MM.1S (cell line): ENCODE results near the gene TNFSF8.

ENCODE experiments used
- CTCF ChIP-seq: fragments of 300-600 bp; sonication (generic); IDR thresholded peaks from 2 replicates; pipeline ENCODE4 v1.5.1; 2016; ENCODE audit warnings: antibody characterized with exemption, low read length, mixed read lengths
- EZH2 ChIP-seq: fragments of 300-600 bp; sonication (generic); optimal IDR thresholded peaks from 2 replicates; pipeline ENCODE3; 2017; ENCODE audit warnings: low read depth, mild to moderate bottlenecking, antibody characterized with exemption, low read length, mixed read lengths
- EZH2phosphoT487 ChIP-seq: fragments of 300-600 bp; sonication (generic); IDR thresholded peaks from 2 replicates; pipeline ENCODE4 v1.6.1; 2018; ENCODE audit warnings: antibody characterized with exemption, low read length

- TF ChIP-seq CTCF (no peak), EZH2 (no peak), EZH2phosphoT487 (no peak)
These were observed 34.0 kb downstream of the TNFSF8 start for GRCh38 chr9:114896344-114896743.
